GM18508 (cell line): ENCODE data around the gene FLNC.

ENCODE experiments used
- ATAC-seq: cut with Tn5 transposase; IDR thresholded peaks from one replicate; pipeline ENCODE4 v1.9.1; 2021; ENCODE audit warnings: moderate number of reproducible peaks; ENCODE audit not compliant: insufficient read depth, unreplicated experiment

FLNC gene

GRCh38 chr7:128875523-128875948, 45.3 kb downstream of the FLNC start:
- ATAC-seq, result no peak

- no peak for ATAC-seq
Measured at GRCh38 chr7:128876127-128876526, 45.9 kb downstream of the FLNC start.

- ATAC-seq, result no peak
Measured at GRCh38 chr7:128876586-128876977, 46.4 kb downstream of the FLNC start.

- ATAC-seq, result no peak
Measured at GRCh38 chr7:128876978-128877755, 47.0 kb downstream of the FLNC start.

GRCh38 chr7:128877756-128878120, 47.5 kb downstream of the FLNC start:
- no peak for ATAC-seq

GRCh38 chr7:128878226-128879105, 48.3 kb downstream of the FLNC start:
- ATAC-seq, result no peak

GRCh38 chr7:128879461-128879938, 49.3 kb downstream of the FLNC start:
- ATAC-seq, result no peak

- no peak for ATAC-seq
Measured at GRCh38 chr7:128879939-128880746, 49.9 kb downstream of the FLNC start.

- ATAC-seq, result no peak
Measured at GRCh38 chr7:128880791-128881457, 50.7 kb downstream of the FLNC start.

- no peak for ATAC-seq
Measured at GRCh38 chr7:128881458-128882125, 51.4 kb downstream of the FLNC start.

- ATAC-seq, result no peak
Measured at GRCh38 chr7:128882134-128882533, 51.9 kb downstream of the FLNC start.

- ATAC-seq, result no peak
Measured at GRCh38 chr7:128883622-128884448, 53.6 kb downstream of the FLNC start.

GRCh38 chr7:128884561-128885369, 54.6 kb downstream of the FLNC start:
- no peak for ATAC-seq

GRCh38 chr7:128885370-128886187, 55.4 kb downstream of the FLNC start:
- ATAC-seq, result no peak

GRCh38 chr7:128886391-128887168, 56.4 kb downstream of the FLNC start:
- no peak for ATAC-seq
